ENCODE results near the gene IGFALS.

DNA sequence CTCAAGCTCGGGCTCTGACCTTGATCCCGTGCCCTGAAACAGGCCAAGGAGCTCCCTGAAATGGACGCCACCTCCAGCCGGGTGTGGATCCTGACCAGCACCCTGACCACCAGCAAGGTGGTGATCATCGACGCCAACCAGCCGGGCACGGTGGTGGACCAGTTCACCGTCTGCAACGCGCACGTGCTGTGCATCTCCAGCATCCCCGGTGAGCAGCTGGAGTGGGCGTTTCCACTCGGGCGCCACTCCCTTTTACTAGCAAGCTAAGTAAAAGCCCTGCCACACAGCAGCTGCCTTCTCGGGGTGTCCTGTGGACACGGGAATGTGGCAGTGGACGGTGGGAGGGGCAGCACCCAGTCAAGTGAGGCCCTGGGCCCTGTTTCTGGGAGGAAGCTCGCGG, 28.5 kb downstream of the IGFALS start:
- TF ChIP-seq, protein P1, sequence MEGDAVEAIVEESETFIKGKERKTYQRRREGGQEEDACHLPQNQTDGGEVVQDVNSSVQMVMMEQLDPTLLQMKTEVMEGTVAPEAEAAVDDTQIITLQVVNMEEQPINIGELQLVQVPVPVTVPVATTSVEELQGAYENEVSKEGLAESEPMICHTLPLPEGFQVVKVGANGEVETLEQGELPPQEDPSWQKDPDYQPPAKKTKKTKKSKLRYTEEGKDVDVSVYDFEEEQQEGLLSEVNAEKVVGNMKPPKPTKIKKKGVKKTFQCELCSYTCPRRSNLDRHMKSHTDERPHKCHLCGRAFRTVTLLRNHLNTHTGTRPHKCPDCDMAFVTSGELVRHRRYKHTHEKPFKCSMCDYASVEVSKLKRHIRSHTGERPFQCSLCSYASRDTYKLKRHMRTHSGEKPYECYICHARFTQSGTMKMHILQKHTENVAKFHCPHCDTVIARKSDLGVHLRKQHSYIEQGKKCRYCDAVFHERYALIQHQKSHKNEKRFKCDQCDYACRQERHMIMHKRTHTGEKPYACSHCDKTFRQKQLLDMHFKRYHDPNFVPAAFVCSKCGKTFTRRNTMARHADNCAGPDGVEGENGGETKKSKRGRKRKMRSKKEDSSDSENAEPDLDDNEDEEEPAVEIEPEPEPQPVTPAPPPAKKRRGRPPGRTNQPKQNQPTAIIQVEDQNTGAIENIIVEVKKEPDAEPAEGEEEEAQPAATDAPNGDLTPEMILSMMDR (IDR thresholded peaks at IDR 0.05), result no peak
- TF ChIP-seq POLR2A (IDR thresholded peaks at IDR 0.05), result no peak

Data from heart left ventricle (tissue), 13 donors.